Cerebellar cortex (tissue), 1 donor: ENCODE measurements around the gene PSME1.

ENCODE experiments used
- DNase-seq: peaks from one replicate; pipeline ENCODE4 v3.0.0-alpha.2; 2015; ENCODE audit warnings: low spot score

Gene PSME1

GRCh38 chr14:24172261-24172860 lies 36.4 kb downstream of the PSME1 start:
- DNase-seq: peak; percentile 32

GRCh38 chr14:24172871-24173281 lies 36.9 kb downstream of the PSME1 start:
- DNase-seq: peak; percentile 25

GRCh38 chr14:24176599-24176998 lies 40.6 kb downstream of the PSME1 start:
- DNase-seq: no peak

GRCh38 chr14:24177041-24177825 lies 41.2 kb downstream of the PSME1 start:
- DNase-seq: no peak

- DNase-seq: no peak
These were observed 41.9 kb downstream of the PSME1 start for GRCh38 chr14:24177891-24178290.

GRCh38 chr14:24178399-24179178 lies 42.6 kb downstream of the PSME1 start:
- DNase-seq: no peak

GRCh38 chr14:24179294-24179960 lies 43.4 kb downstream of the PSME1 start:
- no peak for DNase-seq

- peak; percentile 44 for DNase-seq
These were observed 44.2 kb downstream of the PSME1 start for GRCh38 chr14:24179961-24180796.

GRCh38 chr14:24181371-24182077 lies 45.5 kb downstream of the PSME1 start:
- DNase-seq: no peak

- no peak for DNase-seq
These were observed 46.3 kb downstream of the PSME1 start for GRCh38 chr14:24182110-24182882.

- DNase-seq: no peak
These were observed 47.1 kb downstream of the PSME1 start for GRCh38 chr14:24183014-24183481.

- DNase-seq: no peak
These were observed 48.3 kb downstream of the PSME1 start for GRCh38 chr14:24184104-24184970.

GRCh38 chr14:24185026-24185425 lies 49.0 kb downstream of the PSME1 start:
- no peak for DNase-seq

- DNase-seq: no peak
These were observed 49.7 kb downstream of the PSME1 start for GRCh38 chr14:24185741-24186140.

GRCh38 chr14:24186831-24187538 lies 51.0 kb downstream of the PSME1 start:
- no peak for DNase-seq

GRCh38 chr14:24187539-24187915 lies 51.5 kb downstream of the PSME1 start:
- no peak for DNase-seq
